ENCODE data around the gene PTPRT. TPM values are rescaled to one million over a fixed set of nuclear protein-coding genes. Genes with fewer than 3 reads are reported as not detected.

Gene PTPRT
- total RNA-seq, 1 experiment from 2014 or later, result 0.13 TPM

GRCh38 chr20:43210901-43211300 is 21.2 kb upstream of the PTPRT start:
- no peak overlapping the region for H2BK5ac ChIP-seq (ENCODE audit: insufficient read length, low read length)
- no peaks in the 10 kb centered on the region for H3K23me2 ChIP-seq (ENCODE audit: insufficient read length, low read depth, low read length, poor library complexity, severe bottlenecking)
- H4K5ac ChIP-seq (ENCODE audit: insufficient read length, low read depth, low read length), result no peak overlapping the region
- no peak overlapping the region for H3K4ac ChIP-seq (ENCODE audit: low read depth, low read length)
- H3K4me1 Mint-ChIP-seq, result peaks cover 8 to 10% of the 10 kb centered on the region in 2 experiments
- no peak overlapping the region for H3K4me2 ChIP-seq (ENCODE audit: insufficient read depth, insufficient read length, low read length)
- H3K27me3 ChIP-seq (ENCODE audit: insufficient read depth, low read length), result no peaks in the 10 kb centered on the region
- no peak overlapping the region for H3K27ac Mint-ChIP-seq
- no peak overlapping the region for H3K27ac ChIP-seq (ENCODE audit: insufficient read length, low read depth, low read length)
- no peak overlapping the region for H4K91ac ChIP-seq (ENCODE audit: insufficient read length, low read depth, low read length)
- no peak overlapping the region for H3K23ac ChIP-seq (ENCODE audit: insufficient read length, low read depth, low read length)
- H3K9ac ChIP-seq (ENCODE audit: extremely low read depth, insufficient read length, low read length), result no peak overlapping the region
- no peak overlapping the region for H3K14ac ChIP-seq (ENCODE audit: insufficient read depth, low read length)
- no peaks in the 10 kb centered on the region for H3K9me3 ChIP-seq (ENCODE audit: control insufficient read depth, low read depth, low read length)
- H3K56ac ChIP-seq (ENCODE audit: insufficient read length, low read depth, low read length), result no peak overlapping the region
- no peak overlapping the region for H2BK15ac ChIP-seq (ENCODE audit: low read depth, low read length)
- H3K9me3 Mint-ChIP-seq, result peaks cover under 1 to 2% of the 10 kb centered on the region in 2 experiments; a peak in 1 of 5 replicates
- no peak overlapping the region for H3K18ac ChIP-seq (ENCODE audit: insufficient read length, low read depth, low read length)
- H2BK20ac ChIP-seq (ENCODE audit: low read depth, low read length, poor library complexity, severe bottlenecking), result no peak overlapping the region
- no peak overlapping the region for H3K4me3 Mint-ChIP-seq
- peaks cover 8% of the 10 kb centered on the region for H3K27me3 Mint-ChIP-seq (ENCODE audit: low read depth)
- H3K79me2 ChIP-seq (ENCODE audit: insufficient read depth, low read length), result no peaks in the 10 kb centered on the region
- no peak overlapping the region for H2BK120ac ChIP-seq (ENCODE audit: low read depth, low read length, poor library complexity, severe bottlenecking)
- no CpG with 5 or more reads among the region's 3 CpGs for WGBS (ENCODE audit: extremely low coverage, insufficient read length, low lambda C conversion rate)
- H3T11ph ChIP-seq (ENCODE audit: low read length), result no peak overlapping the region
- peaks cover 0 to under 1% (median 0%) of the 10 kb centered on the region in 3 experiments; a peak in 1 of 7 replicates for H3K36me3 Mint-ChIP-seq (ENCODE audit: insufficient read depth in 1 of 3, low read depth in 3 of 3)
- no peaks in the 10 kb centered on the region for H3K4me1 ChIP-seq (ENCODE audit: insufficient read depth, low read length)
- no peak overlapping the region for H4K8ac ChIP-seq (replicated peaks; ENCODE audit: insufficient read length, low read depth, low read length)
- H2AFZ ChIP-seq (ENCODE audit: low read length), result no peak overlapping the region
- no peaks in the 10 kb centered on the region for H3K79me1 ChIP-seq (ENCODE audit: insufficient read depth, low read depth, low read length, poor library complexity, severe bottlenecking)
- TF ChIP-seq CTCF (conservative IDR thresholded peaks at IDR 0.05), result no peak
- no peak overlapping the region for H2AK5ac ChIP-seq (ENCODE audit: insufficient read length, low read length)
- H2BK12ac ChIP-seq (ENCODE audit: insufficient read length, low read depth, low read length), result no peak overlapping the region
- H4K20me1 ChIP-seq (ENCODE audit: control insufficient read depth, insufficient read depth, insufficient read length), result no peaks in the 10 kb centered on the region
- DNase-seq, result no peak
